Liver (tissue), 9 donors: ENCODE measurements around the gene SPAG16. TPM values are rescaled to one million over a fixed set of nuclear protein-coding genes. Genes with fewer than 3 reads are reported as not detected.

Experiments
- DNase-seq: peaks from one replicate; pipeline ENCODE4 v3.0.0-alpha.2; 2017; ENCODE audit warnings: low spot score
- H3K27ac ChIP-seq, 2 donors: one replicate each; pipeline ENCODE4 v1.7.0; 2013; ENCODE audit warnings: inconsistent platforms in 2 of 2, low read length in 2 of 2, control low read depth in 1 of 2, low read depth in 1 of 2, mild to moderate bottlenecking in 1 of 2
- H3K27me3 ChIP-seq, 4 donors: one replicate each; pipeline versions ENCODE4 v1.6.1 to v1.7.0; 2013; ENCODE audit warnings: low read length in 3 of 4, inconsistent platforms in 1 of 4, mild to moderate bottlenecking in 1 of 4, moderate library complexity in 1 of 4; ENCODE audit not compliant: control insufficient read depth in 4 of 4, insufficient read depth in 4 of 4
- H3K36me3 ChIP-seq, 4 donors: one replicate each; pipeline versions ENCODE4 v1.6.1 to v1.7.0; 2013; ENCODE audit warnings: low read length in 3 of 4, mild to moderate bottlenecking in 3 of 4, low read depth in 1 of 4, moderate library complexity in 1 of 4; ENCODE audit not compliant: control insufficient read depth in 4 of 4, insufficient read depth in 3 of 4
- H3K4me1 ChIP-seq, 4 donors: one replicate each; pipeline versions ENCODE4 v1.6.1 to v1.7.0; 2013; ENCODE audit warnings: low read length in 3 of 4, mild to moderate bottlenecking in 3 of 4, moderate library complexity in 1 of 4; ENCODE audit not compliant: control insufficient read depth in 4 of 4, insufficient read depth in 4 of 4
- H3K4me3 ChIP-seq, 3 donors: one replicate each; pipeline versions ENCODE4 v1.6.1 to v1.7.0; 2013; ENCODE audit warnings: low read length in 3 of 3, control low read depth in 1 of 3, low read depth in 1 of 3, mild to moderate bottlenecking in 1 of 3
- H3K9ac ChIP-seq, 2 donors: one replicate each; pipeline ENCODE4 v1.7.0; 2013; ENCODE audit warnings: low read length in 2 of 2, mild to moderate bottlenecking in 2 of 2, moderate library complexity in 2 of 2, control low read depth in 1 of 2, low read depth in 1 of 2
- H3K9me3 ChIP-seq, 4 donors: one replicate each; pipeline versions ENCODE4 v1.6.1 to v1.7.0; 2013; ENCODE audit warnings: low read length in 3 of 4; ENCODE audit not compliant: control insufficient read depth in 4 of 4
- EGR1 ChIP-seq, 2 donors: IDR thresholded peaks; 2 replicates each; pipeline ENCODE4 v1.6.1; 2016 to 2018; ENCODE audit warnings: antibody characterized with exemption in 2 of 2, low read depth in 2 of 2
- FOXA1 ChIP-seq: IDR thresholded peaks from 2 replicates; pipeline ENCODE4 v1.6.1; 2016; ENCODE audit warnings: antibody characterized with exemption
- FOXA2 ChIP-seq: IDR thresholded peaks from 2 replicates; pipeline ENCODE4 v1.6.1; 2016; ENCODE audit warnings: antibody characterized with exemption
- GABPA ChIP-seq, 2 donors: IDR thresholded peaks in 1 of 2; conservative IDR thresholded peaks in 1 of 2; 2 replicates each; pipeline ENCODE4 v1.6.1; 2016; ENCODE audit warnings: antibody characterized with exemption in 2 of 2, mild to moderate bottlenecking in 1 of 2, moderate library complexity in 1 of 2
- HNF4A ChIP-seq, 2 donors: conservative IDR thresholded peaks; 2 replicates each; pipeline ENCODE4 v1.6.1; 2016; ENCODE audit warnings: antibody characterized with exemption in 2 of 2, mild to moderate bottlenecking in 2 of 2
- HNF4G ChIP-seq: IDR thresholded peaks from 2 replicates; pipeline ENCODE4 v1.6.1; 2016; ENCODE audit warnings: antibody characterized with exemption
- JUND ChIP-seq, 2 donors: IDR thresholded peaks; 2 replicates each; pipeline ENCODE4 v1.6.1; 2016; ENCODE audit warnings: antibody characterized with exemption in 2 of 2
- NR2F2 ChIP-seq: IDR thresholded peaks from 2 replicates; pipeline ENCODE4 v1.6.1; 2016; ENCODE audit warnings: antibody characterized with exemption
- RAD21 ChIP-seq, 2 donors: IDR thresholded peaks; 2 replicates each; pipeline ENCODE4 v1.6.1; 2016; ENCODE audit warnings: antibody characterized with exemption in 2 of 2, mild to moderate bottlenecking in 2 of 2
- RXRA ChIP-seq, 2 donors: IDR thresholded peaks; 2 replicates each; pipeline ENCODE4 v1.6.1; 2017 to 2018; ENCODE audit warnings: antibody characterized with exemption in 2 of 2, mild to moderate bottlenecking in 1 of 2
- SP1 ChIP-seq: IDR thresholded peaks from 2 replicates; pipeline ENCODE4 v1.6.1; 2018; ENCODE audit warnings: antibody characterized with exemption, mild to moderate bottlenecking
- TAF1 ChIP-seq: conservative IDR thresholded peaks from 2 replicates; pipeline ENCODE4 v1.6.1; 2016; ENCODE audit warnings: antibody characterized with exemption, mild to moderate bottlenecking
- YY1 ChIP-seq: IDR thresholded peaks from 2 replicates; pipeline ENCODE4 v1.6.1; 2016; ENCODE audit warnings: antibody characterized with exemption, mild to moderate bottlenecking
- WGBS: extraction: QIAGEN DNeasy Blood & Tissue Kit; methylation state at CpG from one replicate; pipeline ENCODE4 v1.1.7; 2013; 5-methylcytosine and 5-hydroxymethylcytosine counted together
- polyA plus RNA-seq, 2 donors: library from polyadenylated mRNA; stranded (reverse) in 1 of 2; unstranded in 1 of 2; fragments of 200-250 nt in 1 of 2; fragments of >200 nt in 1 of 2; fragmentation: Nextera tagmentation in 1 of 2; extraction: Ambion mirVana in 1 of 2; gene quantifications; one replicate each; pipeline versions ENCODE4 v1.2.1 to v1.2.3, GENCODE V29; 2013 to 2015
- total RNA-seq, 2 donors: library from RNA; depleted of rRNA; stranded (reverse); fragments of >200 nt; gene quantifications; one replicate each; pipeline ENCODE4 v1.2.3, GENCODE V29; 2014
- TF ChIP-seq, protein P1 (sequence below): IDR thresholded peaks from 2 replicates; pipeline ENCODE4 v1.6.1; 2016; ENCODE audit warnings: antibody characterized with exemption
- TF ChIP-seq, protein P2 (sequence below): IDR thresholded peaks from 2 replicates; pipeline ENCODE4 v1.6.1; 2016; ENCODE audit warnings: antibody characterized with exemption
- TF ChIP-seq, protein P3 (sequence below): fragments of 150-350 bp; IDR thresholded peaks from 2 replicates; pipeline ENCODE4 v1.5.1; 2017; ENCODE audit warnings: improper control_type of control experiment, low read depth, low read length; ENCODE audit not compliant: missing input control
- TF ChIP-seq, protein P4 (sequence below): IDR thresholded peaks from 2 replicates; pipeline ENCODE4 v1.6.1; 2016; ENCODE audit warnings: antibody characterized with exemption, mild to moderate bottlenecking
- TF ChIP-seq, protein P5 (sequence below): IDR thresholded peaks from 2 replicates; pipeline ENCODE4 v1.6.1; 2016; ENCODE audit warnings: antibody characterized with exemption
- donor health status: healthy.
- donor health status: healthy.
- donor health status: healthy.
- donor health status: healthy.
- donor health status: healthy.

Gene SPAG16
- total and polyA plus RNA-seq, 4 donors: 6.4 to 12.7 (median 11.4) TPM

DNA sequence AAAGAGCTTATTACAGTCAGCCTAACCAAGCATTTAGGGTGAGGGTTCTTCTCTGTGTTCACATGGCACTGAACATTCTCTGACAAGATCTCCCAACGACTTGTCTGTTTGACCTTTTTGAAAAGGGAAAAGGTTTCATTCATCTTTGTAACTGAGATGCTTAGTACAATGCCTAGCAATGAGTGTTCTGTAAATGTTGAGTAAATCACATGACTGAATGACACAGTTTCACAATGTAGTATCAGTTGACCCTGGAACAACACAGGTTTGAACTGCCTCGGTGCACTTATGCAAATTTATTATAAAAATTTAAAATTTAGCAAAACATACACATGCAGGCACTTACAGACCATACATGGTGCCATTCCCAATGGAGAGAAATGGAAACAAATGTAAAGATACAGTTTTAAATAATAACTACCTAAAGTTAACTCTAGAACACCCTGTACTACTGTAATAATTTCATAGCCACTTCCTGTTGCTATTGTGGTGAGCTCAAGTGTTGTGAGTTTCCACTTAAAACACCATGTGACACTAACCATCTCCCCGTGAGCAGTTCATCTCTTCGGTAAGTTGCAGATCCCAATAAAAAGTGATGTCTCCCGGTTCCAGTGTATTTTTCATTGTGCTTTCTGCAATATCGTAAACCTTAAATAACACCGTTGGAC lies 1092.5 kb downstream of the SPAG16 start:
- H3K36me3 ChIP-seq: no peaks in the 10 kb centered on the region
- H3K9ac ChIP-seq: no peak overlapping the region
- H3K4me1 ChIP-seq: no peaks in the 10 kb centered on the region
- peaks cover 0 to 16% (median 2%) of the 10 kb centered on the region in 4 donors for H3K27me3 ChIP-seq
- no peaks in the 10 kb centered on the region for H3K9me3 ChIP-seq
- no peak for DNase-seq
- H3K27ac ChIP-seq: no peak overlapping the region
- 78% methylated on average over 7 of the region's 7 CpGs for WGBS
- TF ChIP-seq, protein P1, sequence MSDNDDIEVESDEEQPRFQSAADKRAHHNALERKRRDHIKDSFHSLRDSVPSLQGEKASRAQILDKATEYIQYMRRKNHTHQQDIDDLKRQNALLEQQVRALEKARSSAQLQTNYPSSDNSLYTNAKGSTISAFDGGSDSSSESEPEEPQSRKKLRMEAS: no peak
- TF ChIP-seq FOXA2: no peak
- no peak for TF ChIP-seq GABPA (IDR thresholded peaks at IDR 0.05 in 1 of 2, conservative IDR thresholded peaks at IDR 0.05 in 1 of 2)
- TF ChIP-seq SP1: no peak
- TF ChIP-seq, protein P2, sequence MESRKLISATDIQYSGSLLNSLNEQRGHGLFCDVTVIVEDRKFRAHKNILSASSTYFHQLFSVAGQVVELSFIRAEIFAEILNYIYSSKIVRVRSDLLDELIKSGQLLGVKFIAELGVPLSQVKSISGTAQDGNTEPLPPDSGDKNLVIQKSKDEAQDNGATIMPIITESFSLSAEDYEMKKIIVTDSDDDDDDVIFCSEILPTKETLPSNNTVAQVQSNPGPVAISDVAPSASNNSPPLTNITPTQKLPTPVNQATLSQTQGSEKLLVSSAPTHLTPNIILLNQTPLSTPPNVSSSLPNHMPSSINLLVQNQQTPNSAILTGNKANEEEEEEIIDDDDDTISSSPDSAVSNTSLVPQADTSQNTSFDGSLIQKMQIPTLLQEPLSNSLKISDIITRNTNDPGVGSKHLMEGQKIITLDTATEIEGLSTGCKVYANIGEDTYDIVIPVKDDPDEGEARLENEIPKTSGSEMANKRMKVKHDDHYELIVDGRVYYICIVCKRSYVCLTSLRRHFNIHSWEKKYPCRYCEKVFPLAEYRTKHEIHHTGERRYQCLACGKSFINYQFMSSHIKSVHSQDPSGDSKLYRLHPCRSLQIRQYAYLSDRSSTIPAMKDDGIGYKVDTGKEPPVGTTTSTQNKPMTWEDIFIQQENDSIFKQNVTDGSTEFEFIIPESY: no peak
- TF ChIP-seq HNF4A (conservative IDR thresholded peaks at IDR 0.05): no peak
- TF ChIP-seq RAD21 (IDR thresholded peaks at IDR 0.05): no peak
- TF ChIP-seq RXRA (IDR thresholded peaks at IDR 0.05): no peak
- TF ChIP-seq, protein P3, sequence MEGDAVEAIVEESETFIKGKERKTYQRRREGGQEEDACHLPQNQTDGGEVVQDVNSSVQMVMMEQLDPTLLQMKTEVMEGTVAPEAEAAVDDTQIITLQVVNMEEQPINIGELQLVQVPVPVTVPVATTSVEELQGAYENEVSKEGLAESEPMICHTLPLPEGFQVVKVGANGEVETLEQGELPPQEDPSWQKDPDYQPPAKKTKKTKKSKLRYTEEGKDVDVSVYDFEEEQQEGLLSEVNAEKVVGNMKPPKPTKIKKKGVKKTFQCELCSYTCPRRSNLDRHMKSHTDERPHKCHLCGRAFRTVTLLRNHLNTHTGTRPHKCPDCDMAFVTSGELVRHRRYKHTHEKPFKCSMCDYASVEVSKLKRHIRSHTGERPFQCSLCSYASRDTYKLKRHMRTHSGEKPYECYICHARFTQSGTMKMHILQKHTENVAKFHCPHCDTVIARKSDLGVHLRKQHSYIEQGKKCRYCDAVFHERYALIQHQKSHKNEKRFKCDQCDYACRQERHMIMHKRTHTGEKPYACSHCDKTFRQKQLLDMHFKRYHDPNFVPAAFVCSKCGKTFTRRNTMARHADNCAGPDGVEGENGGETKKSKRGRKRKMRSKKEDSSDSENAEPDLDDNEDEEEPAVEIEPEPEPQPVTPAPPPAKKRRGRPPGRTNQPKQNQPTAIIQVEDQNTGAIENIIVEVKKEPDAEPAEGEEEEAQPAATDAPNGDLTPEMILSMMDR: no peak
- no peak for TF ChIP-seq FOXA1
- no peak for TF ChIP-seq HNF4G
- TF ChIP-seq NR2F2: no peak
- TF ChIP-seq YY1: no peak
- no peak for TF ChIP-seq TAF1
- TF ChIP-seq, protein P4, sequence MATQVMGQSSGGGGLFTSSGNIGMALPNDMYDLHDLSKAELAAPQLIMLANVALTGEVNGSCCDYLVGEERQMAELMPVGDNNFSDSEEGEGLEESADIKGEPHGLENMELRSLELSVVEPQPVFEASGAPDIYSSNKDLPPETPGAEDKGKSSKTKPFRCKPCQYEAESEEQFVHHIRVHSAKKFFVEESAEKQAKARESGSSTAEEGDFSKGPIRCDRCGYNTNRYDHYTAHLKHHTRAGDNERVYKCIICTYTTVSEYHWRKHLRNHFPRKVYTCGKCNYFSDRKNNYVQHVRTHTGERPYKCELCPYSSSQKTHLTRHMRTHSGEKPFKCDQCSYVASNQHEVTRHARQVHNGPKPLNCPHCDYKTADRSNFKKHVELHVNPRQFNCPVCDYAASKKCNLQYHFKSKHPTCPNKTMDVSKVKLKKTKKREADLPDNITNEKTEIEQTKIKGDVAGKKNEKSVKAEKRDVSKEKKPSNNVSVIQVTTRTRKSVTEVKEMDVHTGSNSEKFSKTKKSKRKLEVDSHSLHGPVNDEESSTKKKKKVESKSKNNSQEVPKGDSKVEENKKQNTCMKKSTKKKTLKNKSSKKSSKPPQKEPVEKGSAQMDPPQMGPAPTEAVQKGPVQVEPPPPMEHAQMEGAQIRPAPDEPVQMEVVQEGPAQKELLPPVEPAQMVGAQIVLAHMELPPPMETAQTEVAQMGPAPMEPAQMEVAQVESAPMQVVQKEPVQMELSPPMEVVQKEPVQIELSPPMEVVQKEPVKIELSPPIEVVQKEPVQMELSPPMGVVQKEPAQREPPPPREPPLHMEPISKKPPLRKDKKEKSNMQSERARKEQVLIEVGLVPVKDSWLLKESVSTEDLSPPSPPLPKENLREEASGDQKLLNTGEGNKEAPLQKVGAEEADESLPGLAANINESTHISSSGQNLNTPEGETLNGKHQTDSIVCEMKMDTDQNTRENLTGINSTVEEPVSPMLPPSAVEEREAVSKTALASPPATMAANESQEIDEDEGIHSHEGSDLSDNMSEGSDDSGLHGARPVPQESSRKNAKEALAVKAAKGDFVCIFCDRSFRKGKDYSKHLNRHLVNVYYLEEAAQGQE: no peak
- TF ChIP-seq EGR1 (IDR thresholded peaks at IDR 0.05; ENCODE audit: low read depth in 2 of 2): no peak
- TF ChIP-seq, protein P5, sequence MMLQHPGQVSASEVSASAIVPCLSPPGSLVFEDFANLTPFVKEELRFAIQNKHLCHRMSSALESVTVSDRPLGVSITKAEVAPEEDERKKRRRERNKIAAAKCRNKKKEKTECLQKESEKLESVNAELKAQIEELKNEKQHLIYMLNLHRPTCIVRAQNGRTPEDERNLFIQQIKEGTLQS: no peak
- no peak for TF ChIP-seq JUND (IDR thresholded peaks at IDR 0.05)
- no peak overlapping the region for H3K4me3 ChIP-seq
